NCI-H146 treated with DMSO at 0.1 percent for 48 hours (cell line): Measurements from ENCODE around the gene EIF1.
"Not testable (repeated sequence)": the region's sequence is repeated elsewhere in the genome, so short reads cannot be mapped to it uniquely, and the experiment has no call there.

Source experiments
- DNase-seq: peaks from one replicate; lab custom pipeline; 2025; ENCODE audit not compliant: unreplicated experiment; lab: John Stamatoyannopoulos, UW

EIF1 gene

DNA sequence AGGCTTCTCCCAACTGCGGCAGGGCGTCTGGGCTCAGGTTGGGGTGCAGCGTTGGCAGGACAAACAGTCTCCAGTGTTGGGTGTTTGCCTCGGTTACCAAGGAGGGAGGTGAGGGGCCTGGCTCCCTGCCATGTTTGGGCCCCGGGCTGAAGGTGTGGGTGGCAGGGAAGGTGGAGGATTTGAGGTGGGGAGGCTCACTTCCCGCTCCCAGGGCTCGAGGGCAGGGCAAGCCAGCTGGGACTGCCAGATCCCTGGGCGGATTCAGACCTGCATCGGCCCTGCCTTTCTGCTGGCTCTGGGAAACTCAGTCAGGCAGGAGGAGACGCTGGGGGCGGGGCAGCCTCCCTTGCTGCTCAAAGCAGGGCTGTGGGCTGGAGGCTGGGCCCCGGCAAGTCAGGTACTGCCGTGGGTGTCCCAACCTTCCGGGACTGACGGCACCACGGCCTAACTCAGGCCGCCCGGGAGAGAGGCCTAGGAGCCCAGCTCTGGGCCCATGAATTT, 33.0 kb upstream of the EIF1 start:
- no peak for DNase-seq

DNA sequence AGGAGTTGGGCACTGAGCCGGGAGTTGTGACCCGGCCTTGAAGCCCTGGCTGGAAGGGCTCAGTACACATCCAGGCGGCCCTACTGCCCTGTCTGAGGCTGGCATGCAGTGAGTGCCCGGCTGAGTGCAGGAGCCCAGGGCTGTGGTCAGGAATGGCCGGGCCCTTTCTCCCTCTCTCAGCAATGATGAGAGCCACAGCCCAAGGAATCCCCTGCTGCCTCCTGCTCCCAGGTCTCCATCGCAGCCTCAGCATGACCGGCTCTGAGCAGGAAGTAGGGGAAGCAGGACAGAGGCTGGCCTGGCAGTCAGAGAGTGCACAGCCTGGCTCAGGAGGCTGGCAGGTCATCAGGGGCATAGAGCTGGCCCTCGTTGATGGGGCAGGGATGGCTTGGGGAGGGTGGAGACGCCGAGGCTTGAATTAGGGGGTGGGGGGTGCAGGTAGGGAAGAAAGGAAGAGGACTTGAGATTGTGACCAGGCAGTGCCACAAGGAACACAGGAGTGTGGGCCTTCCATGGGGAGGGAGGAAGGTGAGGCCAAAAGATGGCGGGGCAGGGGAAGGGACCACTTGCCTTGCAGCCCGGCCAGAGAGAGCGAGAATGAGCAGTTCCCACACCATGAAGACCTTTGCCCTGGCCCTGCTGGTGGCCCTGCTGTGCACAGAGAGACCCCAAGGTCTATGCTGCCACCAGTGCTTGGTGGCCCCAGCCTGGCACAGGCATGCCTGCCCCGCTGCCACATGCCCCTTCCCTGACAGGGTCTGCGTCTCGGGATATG, 32.2 kb upstream of the EIF1 start:
- no peak for DNase-seq

GRCh38 chr17:41657176-41657754, 31.4 kb upstream of the EIF1 start:
- no peak for DNase-seq

- no peak for DNase-seq
Measured at GRCh38 chr17:41657936-41658335, 30.7 kb upstream of the EIF1 start.

- DNase-seq: no peak
Measured at GRCh38 chr17:41658846-41659245, 29.8 kb upstream of the EIF1 start.

- no peak for DNase-seq
Measured at GRCh38 chr17:41659427-41660212, 29.1 kb upstream of the EIF1 start.

GRCh38 chr17:41660221-41660711, 28.4 kb upstream of the EIF1 start:
- DNase-seq: no peak

- DNase-seq: no peak
Measured at GRCh38 chr17:41663451-41664171, 25.1 kb upstream of the EIF1 start.

DNA sequence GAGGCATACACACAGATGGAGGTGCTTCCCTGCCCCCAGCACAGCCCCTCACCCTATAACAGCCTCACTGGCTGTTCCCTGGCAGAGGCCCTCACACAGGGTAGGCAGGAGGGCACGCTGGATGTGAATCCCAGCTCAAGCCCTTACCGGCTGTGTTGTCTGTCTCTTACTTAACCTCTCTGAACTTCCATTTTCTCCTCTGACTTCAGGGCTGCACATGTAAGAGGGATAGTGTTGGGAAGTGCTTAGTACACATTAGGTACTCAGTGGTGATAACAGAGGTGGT, 24.6 kb upstream of the EIF1 start:
- DNase-seq: no peak

DNA sequence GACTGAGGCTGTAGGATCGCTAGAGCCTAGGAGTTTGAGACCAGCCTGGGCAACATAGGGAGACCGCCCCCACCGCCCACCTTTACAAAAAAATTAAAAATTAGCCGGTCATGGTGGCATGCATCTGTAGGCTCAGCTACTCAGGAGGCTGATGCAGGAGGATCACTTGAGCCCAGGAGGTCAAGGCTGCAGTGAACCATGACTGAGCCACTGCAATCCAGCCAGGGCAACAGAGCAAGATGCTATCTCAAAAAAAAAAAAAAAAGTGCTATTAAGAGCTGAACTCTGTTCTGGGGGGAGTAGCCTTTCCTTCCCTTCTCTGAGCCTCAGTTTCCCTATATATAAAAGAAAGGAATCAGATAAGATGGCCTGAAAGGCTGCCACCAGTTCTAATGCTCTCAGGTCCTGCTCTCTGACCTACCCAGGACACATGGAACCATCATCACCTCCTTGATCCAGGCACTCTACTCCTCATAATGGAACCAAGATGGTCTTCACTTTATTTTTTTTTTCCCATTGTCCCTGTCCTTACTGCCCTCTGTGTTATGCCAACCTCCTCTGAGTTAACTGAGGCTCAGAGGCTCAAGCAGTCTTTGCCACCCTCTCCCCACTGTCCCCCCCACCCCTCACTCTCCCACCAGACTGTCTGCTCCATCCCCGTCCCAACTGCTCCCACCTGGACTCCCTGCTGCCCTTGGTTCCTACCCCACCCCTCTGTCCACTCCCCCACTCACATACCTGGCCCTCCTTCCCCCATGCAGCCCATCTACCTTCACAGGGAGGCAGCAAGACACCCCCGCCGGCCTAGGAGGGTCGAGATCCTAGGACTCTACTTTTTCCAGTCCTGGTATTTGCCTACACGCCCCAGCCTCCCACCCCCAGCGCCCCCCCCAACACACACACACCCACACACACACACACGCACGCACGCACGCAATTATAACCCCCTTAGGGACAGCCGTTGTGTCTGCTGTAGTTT, 23.8 kb upstream of the EIF1 start:
- no peak for DNase-seq

GRCh38 chr17:41665566-41666236, 23.0 kb upstream of the EIF1 start:
- peak; percentile 63 for DNase-seq

- DNase-seq: peak; percentile 30
Measured at GRCh38 chr17:41666237-41666641, 22.4 kb upstream of the EIF1 start.

- DNase-seq: peak; percentile 59
Measured at GRCh38 chr17:41666708-41667279, 21.9 kb upstream of the EIF1 start.

- DNase-seq: no peak
Measured at GRCh38 chr17:41667280-41668041, 21.2 kb upstream of the EIF1 start.

GRCh38 chr17:41672153-41672552, 16.5 kb upstream of the EIF1 start:
- no peak for DNase-seq

DNA sequence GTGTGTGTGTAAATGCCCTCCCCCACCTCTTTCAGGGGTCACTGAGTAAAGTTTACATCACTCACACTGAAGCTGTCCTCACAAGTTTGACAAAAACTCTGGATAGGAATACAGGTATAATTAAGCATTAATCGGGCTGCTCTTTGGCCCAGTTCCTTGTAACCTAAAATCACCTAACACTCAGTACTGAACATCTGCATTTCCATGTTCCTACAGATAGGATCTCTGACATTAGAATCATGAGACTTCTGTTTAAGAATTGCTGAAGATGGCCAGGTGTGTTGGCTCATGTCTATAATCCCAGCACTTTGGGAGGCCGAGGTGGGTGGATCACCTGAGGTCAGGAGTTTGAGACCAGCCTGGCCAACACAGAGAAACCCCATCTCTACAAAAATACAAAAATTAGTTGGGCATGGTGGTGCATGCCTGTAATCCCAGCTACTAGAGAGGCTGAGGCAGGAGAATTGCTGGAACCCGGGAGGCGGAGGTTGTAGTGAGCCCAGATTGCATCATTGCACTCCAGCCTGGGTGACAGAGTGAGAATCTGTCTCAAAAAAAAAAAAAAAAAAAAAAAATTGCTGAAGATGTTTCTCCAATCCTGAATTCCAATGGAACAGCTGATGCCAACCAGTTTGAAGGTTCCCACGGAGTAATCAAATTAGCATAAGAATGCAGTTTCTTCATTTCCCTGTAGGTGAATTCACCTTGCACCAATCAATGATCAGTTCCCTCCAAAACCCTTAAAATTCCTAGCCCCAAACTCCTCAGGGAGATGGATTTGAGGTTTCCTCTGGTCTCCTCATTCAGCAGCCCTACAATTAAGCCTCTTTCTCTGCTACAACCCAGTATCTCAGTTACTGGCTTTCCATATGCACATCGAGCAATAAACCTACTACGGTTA, 13.3 kb upstream of the EIF1 start:
- not testable (repeated sequence) for DNase-seq

DNA sequence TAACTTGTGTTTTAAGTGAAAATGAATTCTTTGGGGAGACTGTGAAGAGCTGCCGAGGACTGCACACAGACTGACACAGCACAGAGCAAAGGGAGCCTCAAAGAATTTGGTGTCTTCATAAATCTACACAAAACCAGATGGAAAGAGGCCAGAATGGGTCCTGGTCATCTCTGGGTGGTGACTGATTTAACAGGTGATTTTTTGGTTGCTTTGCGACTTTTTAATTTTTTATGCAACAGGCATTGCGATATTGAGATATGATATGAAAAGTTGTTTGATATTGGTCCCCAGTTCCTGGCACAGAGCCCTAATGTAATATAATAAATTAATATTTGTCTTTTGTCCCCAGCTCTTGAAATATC, 12.6 kb upstream of the EIF1 start:
- no peak for DNase-seq
